GM21526 (cell line): ENCODE results near the gene TEX10.
"Not testable (repeated sequence)": the region's sequence is repeated elsewhere in the genome, so short reads cannot be mapped to it uniquely, and the experiment has no call there.

Experiments used
- ATAC-seq: cut with Tn5 transposase; IDR thresholded peaks from one replicate; pipeline ENCODE4 v1.9.1; 2021; ENCODE audit warnings: moderate library complexity; ENCODE audit not compliant: unreplicated experiment, low FRiP score

Gene TEX10

GRCh38 chr9:100351508-100351907, 1.2 kb downstream of the TEX10 start:
- no peak for ATAC-seq

- no peak for ATAC-seq
Measured at GRCh38 chr9:100350188-100350587, 2.6 kb downstream of the TEX10 start.

- no peak for ATAC-seq
Measured at GRCh38 chr9:100346836-100347235, 5.9 kb downstream of the TEX10 start.

DNA sequence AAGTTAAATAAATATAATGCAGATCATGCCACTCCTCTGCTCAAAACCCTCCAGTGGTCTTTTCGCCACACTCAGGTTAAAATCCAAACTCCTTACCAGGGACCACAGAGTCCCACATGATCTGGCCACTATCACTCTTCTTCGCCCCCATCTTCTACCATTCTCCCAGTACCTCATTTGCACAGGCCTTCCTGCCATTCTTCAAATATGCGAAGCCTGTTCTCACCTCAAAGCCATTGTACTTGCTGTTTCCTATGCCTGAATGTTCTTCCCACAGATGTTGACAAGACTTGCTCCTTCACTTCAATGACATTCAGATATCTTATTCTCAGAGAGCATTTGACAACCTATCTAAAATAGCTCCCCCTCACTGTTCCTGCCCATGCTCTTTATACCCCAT, 10.9 kb downstream of the TEX10 start:
- no peak for ATAC-seq

DNA sequence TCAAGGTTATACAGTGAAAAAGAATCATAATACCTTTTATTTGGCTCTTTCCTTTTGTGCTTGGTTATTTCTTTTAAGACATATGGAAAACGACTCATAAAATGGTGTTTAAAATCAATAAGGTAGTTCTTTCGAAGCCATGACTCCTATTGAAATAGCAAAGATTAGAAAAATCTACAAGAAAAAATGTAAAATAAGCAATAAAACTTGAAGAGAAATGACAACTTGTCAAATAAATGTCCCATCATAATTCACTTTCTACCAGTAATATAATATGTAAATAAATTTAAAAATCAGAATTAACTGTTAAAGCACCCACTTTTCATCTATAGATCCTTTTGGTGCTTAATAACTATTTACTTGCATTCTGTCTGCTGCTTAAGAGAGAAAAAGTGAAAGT, 12.5 kb downstream of the TEX10 start:
- ATAC-seq = no peak

DNA sequence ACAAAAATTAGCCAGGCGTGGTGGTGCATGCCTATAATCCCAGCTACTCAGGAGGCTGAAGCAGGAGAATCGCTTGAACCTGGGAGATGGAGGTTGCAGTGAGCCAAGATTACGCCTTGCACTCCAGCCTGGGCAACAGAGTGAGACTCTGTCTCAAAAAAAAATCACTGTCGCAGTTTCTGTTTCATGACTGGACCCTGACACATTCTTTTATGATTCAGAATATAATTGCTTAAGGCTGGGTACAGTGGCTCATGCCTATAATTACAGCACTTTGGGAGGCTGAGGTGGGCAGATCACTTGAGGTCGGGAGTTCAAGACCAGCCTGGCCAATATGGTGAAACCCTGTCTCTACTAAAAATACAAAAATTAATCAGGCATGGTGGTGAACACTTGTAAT, 14.0 kb downstream of the TEX10 start:
- ATAC-seq = not testable (repeated sequence)

GRCh38 chr9:100324594-100325200, 28.0 kb downstream of the TEX10 start:
- ATAC-seq = no peak

DNA sequence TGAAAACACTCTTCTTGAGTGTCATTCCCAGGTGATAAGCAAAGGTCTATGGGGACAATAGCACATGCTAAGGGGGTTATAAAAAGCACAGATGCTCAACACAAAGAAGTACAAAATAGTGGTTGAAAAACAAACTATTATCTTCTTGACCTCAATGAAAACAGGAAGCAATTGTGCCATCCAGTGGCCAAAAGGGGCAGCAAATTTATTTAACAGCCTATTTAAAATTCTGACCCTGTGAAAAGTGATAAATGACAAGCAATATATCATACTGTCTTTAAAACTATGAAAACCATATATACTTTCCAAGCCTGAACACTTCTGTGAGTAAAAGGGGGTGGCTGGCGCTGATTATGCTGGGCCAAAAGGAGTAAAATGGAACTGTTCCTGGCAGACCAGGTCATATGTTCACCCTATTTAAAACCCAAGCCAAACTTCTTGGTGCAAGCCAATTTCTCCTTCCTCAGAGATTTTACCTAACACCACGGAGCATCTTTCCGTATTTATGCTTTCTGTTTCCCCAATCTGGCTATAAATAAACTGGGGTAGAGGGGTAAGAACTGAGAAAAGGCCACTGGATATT, 29.7 kb downstream of the TEX10 start:
- ATAC-seq = no peak

DNA sequence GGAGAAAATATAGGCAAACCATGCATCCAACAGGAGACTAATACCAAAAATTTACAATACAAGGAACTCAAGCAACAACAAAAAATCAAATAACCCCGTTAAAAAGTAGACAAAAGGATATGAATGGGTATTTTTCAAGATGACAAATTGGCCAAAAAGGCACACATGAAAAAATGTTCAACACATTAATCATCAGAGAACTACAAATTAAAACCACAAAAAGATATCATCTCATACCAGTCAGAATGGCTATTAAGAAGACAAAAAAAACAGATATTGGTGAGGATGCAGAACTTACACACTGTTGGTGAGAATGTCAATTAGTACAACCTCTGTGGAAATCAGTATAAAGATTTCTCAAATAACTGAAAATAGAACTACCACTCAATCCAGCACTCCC, 35.0 kb downstream of the TEX10 start:
- no peak for ATAC-seq

GRCh38 chr9:100315561-100315960, 37.2 kb downstream of the TEX10 start:
- no peak for ATAC-seq

DNA sequence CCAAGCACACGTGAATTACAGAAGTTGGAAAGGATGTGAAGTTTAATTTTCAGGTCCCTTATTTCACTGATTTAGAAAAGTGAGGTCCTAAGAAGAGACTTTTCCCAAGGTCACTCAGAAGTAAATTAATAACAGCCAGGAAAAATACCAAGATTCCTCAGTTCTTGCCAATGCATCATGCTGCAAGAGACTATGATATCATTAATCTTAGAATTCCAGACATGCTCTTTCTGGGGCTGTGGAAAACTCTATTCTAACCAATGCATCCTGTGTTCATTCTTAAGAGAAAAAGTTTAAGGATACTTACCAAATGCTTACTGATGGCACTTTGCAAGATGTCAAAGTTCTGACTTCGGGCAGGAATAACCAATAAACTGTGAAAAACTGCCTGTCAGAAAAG, 42.8 kb downstream of the TEX10 start:
- no peak for ATAC-seq

DNA sequence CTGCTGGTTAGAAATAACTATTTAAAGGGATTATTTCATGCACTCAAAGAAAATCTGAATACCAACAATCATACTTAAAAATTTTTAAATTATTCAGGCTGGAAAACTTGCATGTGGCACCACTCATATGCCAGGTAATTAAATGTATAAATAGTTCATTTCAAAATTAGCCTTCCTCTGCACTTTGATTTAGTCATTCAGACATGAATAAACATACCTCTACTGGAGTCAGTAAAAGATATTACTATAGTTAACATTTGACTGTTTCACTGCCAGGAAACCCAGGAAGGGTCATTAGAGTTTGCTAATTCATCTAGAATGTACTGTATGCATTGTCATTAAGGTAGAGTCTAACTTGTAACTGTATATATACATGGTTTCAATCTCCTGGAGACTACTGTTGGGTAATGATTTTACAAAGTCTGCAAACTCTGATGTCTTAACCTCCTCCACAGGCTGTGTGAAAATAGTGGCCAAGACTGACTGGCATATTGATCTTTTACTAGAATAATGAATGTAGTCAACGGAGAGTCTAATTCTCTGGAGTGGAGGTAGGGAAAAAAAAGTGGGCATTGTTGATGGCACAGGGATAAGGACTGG, 43.7 kb downstream of the TEX10 start:
- ATAC-seq = no peak

DNA sequence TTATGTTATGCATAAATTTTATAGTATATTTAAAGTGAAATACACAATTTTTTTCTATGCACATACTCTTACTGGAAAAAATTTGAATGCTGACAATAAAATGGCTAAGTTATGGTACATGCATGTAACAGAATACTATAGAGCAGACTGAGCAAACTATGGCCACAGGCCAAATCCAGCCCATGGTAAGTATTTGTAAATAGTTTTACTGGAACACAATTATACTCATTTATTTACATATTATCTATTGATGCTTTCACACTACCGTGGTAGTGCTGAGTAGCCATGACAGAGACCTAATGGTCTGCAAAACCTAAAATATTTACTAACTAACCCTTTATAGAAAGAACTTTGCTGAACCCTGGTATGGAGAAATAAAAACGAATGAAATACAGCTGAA, 45.7 kb downstream of the TEX10 start:
- ATAC-seq = no peak

DNA sequence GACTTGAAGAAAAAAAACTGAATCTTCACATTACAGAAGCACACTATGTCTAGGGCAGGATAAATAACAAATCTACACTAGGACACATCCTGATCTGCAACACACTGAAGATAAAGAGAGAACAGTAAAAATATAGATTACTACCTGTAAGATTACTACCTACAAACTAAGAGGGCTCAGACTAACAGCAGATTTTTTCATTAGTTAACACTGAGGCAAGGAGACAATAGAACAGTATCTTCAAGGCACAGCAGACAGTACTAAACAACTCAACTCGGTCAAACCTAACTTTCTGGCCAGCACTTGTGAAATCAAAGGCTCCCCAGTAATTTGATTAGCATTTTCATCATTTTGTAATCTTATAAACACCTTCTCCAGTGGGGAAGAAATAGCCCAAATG, 46.5 kb downstream of the TEX10 start:
- no peak for ATAC-seq

DNA sequence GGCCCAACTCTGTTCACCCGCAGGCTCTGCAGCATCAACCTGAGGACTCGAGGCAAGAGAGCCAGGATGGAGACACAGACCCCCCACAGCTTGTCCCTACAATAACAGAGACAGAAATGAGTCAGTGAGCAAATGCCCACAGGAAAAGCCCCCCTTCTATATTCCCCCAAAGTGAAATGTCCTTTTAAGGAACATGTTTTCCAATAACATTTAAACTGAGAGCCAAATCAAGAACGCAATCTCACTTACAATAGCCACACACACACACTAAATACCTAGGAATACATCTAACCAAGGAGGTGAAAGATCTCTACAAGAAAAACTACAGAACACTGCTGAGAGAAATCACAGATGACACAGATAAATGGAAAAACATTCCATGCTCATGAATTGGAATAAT, 49.0 kb downstream of the TEX10 start:
- no peak for ATAC-seq

GRCh38 chr9:100298378-100298777, 54.4 kb downstream of the TEX10 start:
- ATAC-seq = no peak

DNA sequence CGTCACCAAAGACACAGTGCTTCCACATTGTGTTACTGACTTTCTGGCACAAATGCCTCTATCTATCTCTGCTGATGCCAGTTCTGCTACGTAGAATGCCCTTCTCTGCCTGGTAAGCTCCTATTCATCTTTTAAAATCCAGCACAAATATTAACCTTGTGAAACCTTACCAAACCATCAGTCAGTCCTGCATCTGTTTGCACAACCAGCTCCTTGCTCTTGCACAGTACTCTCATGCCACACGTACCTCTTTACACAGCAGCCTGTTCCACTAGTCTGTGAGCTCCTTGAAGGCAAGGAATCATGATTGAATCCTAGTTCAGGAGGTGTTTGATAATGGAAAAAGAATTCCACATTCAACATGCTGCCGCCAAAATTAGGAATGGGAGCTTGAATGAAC, 56.3 kb downstream of the TEX10 start:
- ATAC-seq = no peak

DNA sequence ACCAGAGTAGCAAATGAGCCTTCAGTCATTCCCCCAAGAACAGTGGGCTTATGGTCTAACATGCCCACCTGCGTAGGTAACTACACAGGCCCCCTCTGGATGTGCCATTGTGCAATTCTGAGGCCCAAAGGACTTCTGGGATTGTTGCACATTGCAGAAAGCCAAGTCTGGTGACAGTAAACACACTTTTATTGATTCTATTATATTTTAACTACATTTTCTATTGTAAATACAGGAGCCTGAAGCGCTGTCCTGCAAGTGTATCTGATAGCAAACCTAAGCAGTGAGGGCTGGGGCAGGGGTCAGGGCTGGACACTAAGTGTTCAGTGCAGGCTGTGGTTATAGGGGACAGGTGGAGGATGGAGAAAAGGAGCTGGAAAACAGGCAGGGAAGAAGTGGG, 57.5 kb downstream of the TEX10 start:
- ATAC-seq = no peak

- no peak for ATAC-seq
Measured at GRCh38 chr9:100294806-100295205, 57.9 kb downstream of the TEX10 start.

DNA sequence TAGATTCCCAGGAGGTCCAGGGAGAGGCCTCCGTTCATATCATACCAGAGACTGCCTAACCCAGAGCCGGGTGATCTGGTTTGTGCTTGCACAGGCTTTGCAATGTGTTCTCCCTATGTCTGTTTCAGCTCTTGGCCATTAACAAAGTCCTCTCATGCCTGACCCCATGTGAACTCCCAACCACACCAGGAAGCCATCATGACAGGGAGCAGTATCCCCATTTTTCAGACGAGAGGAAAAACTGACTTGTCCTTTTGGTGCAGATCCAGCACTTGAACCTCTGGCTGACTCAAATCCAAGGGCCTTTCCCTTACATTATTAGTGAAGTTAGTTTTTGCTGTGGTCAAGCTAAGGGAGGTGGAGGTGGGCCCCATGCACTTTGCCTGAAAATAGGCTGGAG, 58.4 kb downstream of the TEX10 start:
- ATAC-seq = no peak

- ATAC-seq = no peak
Measured at GRCh38 chr9:100292414-100292813, 60.3 kb downstream of the TEX10 start.

DNA sequence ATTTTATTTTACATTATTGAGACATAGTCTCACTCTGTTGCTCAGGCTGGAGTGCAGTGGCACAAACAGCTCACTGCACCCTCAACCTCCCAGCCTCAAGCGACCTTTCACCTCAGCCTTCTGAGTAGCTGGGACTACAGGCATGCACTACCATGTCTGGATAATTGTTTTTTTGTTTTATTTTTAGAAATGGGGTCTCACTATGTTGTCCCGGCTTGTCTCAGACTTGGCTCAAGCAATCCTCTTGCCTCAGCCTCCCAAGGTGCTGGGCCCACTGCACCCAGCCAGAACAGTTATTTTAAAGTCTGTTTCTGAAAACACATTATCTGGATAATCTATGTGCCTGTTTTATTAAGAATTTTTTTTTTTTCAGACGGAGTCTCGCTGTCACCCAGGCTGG, 62.0 kb downstream of the TEX10 start:
- ATAC-seq = no peak
